IPS-20b (cell line): Measurements from ENCODE around the gene DTX2.
"Not testable (repeated sequence)": the region's sequence is repeated elsewhere in the genome, so short reads cannot be mapped to it uniquely, and the experiment has no call there.

Experiments
- H3K27ac ChIP-seq: one replicate; pipeline ENCODE4 v1.5.1; 2013; ENCODE audit warnings: low read length
- H3K27me3 ChIP-seq: 2 replicates; pipeline ENCODE4 v1.6.1; 2013; ENCODE audit warnings: mild to moderate bottlenecking, low read length, inconsistent platforms; ENCODE audit not compliant: insufficient read depth
- H3K36me3 ChIP-seq: 2 replicates; pipeline ENCODE4 v1.6.1; 2013; ENCODE audit warnings: low read depth, mild to moderate bottlenecking, inconsistent platforms, low read length, moderate library complexity; ENCODE audit not compliant: insufficient read depth
- H3K4me1 ChIP-seq: 2 replicates; pipeline ENCODE4 v1.6.1; 2013; ENCODE audit warnings: mild to moderate bottlenecking, control low read depth, inconsistent platforms, low read length, moderate library complexity; ENCODE audit not compliant: insufficient read depth
- H3K4me3 ChIP-seq: 2 replicates; pipeline ENCODE4 v1.5.1; 2013; ENCODE audit warnings: mild to moderate bottlenecking, low read length, inconsistent platforms
- H3K9ac ChIP-seq: 2 replicates; pipeline ENCODE4 v1.6.1; 2013; ENCODE audit warnings: low read depth, mild to moderate bottlenecking, inconsistent platforms, low read length, moderate library complexity
- H3K9me3 ChIP-seq: 2 replicates; pipeline ENCODE4 v1.6.1; 2013; ENCODE audit warnings: mild to moderate bottlenecking, low read depth, low read length, inconsistent platforms; ENCODE audit not compliant: insufficient read depth

DTX2 gene

DNA sequence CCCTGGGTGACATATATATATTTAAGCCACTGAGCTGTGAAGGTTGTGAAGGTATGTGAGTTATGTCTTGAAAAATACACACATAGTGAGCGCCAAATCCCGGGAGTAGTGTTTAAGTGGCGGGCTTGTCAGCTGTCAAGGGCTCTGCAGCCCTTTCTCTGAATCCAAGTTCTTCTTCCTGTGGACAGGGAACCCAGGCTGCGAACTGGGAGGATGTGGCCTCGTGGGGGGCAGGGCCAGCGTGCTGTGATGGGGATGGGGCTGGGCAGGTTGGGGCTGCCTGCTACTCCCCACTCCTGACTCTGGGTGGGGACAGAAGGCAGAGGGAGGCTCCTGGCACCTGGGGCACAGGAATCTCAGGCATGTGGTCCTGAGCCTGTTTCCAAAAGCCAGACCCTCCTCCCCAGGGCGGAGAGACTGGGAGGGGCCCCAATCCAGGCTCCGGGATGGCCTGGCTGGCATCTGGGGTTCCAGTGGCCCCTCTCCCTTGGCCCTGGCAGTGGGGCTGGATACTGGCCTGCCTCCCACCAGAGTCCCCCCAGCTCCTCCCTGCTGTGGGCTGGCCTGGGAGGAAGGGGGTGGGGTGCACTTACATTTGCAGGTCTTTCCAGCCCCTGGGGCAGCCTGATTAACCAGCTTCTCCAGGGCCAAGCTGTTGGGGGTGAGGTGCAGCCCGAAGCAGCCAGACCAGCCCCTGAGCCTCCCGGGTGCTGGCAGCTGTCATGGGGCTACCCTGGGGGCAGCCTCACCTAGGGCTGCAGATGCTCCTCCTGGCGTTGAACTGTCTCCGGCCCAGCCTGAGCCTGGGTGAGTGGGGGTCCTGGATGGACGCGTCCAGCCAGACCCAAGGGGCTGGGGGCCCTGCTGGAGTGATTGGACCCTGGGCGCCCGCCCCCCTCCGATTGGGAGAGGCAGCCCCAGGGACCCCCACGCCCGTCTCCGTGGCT lies 48.7 kb downstream of the DTX2 start, which contains the start of gene UPK3B:
Gene UPK3B (plus strand): TSS at position 622 of the 947 bp plus-strand sequence. CDS start 101 bp downstream, at position 723.
- Histone ChIP-seq H3K4me1 (peaks cover 4% of the 10 kb centered on the region; the same call in 1 of the 2 replicates), H3K27ac (no peak within 1 kb of the TSS), H3K27me3 (no peaks in the 10 kb centered on the region), H3K9me3 (no peaks in the 10 kb centered on the region), H3K4me3 (no peak within 1 kb of the TSS; the same call in 1 of the 2 replicates), H3K9ac (no peak within 1 kb of the TSS), H3K36me3 (0 out of 2 replicates have a peak, but pooled peaks cover 5% of the 10 kb centered on the region)

DNA sequence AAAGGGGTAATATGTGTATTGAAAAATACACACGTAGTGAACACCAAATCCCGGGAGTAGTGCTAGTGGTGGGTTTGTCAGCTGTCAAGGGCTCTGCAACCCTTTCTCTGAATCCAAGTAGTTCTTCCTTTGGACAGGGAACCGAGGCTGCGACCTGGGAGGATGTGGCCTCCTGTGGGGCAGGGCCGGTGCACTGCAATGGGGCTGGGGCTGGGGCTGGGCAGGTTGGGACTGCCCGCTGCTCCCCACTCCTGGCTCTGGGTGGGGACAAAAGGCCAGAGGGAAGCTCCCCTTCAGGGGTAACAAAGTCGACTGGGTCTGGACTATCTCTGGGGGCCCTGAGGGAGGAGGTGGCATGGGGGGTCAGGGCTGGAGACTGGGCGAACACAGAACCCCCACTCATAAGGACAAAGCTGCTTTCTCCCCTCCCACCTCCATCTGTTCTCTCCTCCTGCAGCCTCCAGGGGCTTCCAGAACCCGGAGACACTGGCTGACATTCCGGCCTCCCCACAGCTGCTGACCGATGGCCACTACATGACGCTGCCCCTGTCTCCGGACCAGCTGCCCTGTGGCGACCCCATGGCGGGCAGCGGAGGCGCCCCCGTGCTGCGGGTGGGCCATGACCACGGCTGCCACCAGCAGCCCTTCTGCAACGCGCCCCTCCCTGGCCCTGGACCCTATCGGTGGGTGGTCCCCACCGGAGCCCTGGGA lies 49.8 kb downstream of the DTX2 start:
- not testable (repeated sequence) for H3K4me3 ChIP-seq, H3K27me3 ChIP-seq, H3K9ac ChIP-seq, H3K36me3 ChIP-seq, H3K9me3 ChIP-seq, H3K4me1 ChIP-seq, H3K27ac ChIP-seq

DNA sequence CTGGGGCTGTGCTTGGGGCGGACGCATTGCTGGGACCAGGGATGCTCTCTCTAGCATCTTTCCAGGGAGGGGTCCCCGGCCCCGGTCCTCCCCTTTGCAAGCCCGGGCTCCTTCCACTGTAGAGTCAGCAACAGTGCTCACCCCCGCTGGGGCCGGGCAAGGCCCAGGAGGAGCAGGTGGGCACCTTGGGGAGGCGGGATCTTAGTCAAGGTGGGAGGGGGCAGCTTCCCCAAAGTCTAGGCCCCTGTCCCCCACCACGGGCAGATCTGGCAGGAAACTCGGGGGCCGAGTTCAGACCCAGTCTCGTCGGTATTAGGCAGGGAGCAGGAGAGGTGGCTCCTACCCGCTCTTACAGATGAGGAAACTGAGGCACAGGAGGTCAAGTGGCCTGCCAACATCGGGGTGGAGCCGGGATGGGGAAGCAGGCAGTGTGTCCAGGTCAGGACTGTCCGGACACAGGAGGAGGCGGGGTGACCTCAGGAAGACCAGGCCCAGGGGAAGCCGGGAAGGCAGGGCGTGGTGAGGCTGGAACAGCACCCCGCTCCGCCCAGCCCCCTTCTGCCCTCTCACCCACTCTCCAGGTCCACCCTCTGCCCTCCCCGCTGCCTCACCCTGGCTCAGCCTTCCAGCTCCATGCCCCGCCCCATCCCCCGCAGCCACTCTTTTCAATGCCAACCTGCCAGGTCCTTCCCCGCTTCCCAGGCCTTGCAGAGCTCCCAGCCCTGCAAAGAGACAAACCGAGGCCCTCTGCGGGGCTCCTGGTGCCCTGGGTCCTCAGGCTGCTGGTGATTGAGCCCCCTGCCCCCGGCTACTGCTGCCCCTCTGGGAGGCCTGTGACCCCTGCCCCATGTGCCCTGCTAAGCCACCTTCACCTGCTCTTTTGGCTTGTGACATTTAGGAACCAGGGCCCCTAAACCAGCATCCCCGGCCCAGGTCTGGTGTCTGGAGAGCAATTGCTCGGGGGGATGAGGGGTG lies 50.7 kb downstream of the DTX2 start:
- H3K9ac ChIP-seq, H3K27ac ChIP-seq, H3K9me3 ChIP-seq, H3K4me1 ChIP-seq, H3K36me3 ChIP-seq, H3K4me3 ChIP-seq, H3K27me3 ChIP-seq: not testable (repeated sequence)

- no peak overlapping the region for H3K27ac ChIP-seq
- no peak overlapping the region for H3K4me3 ChIP-seq
- H3K36me3 ChIP-seq = no peaks in the 10 kb centered on the region
- peaks cover 4% of the 10 kb centered on the region; the same call in 1 of the 2 replicates for H3K4me1 ChIP-seq
- no peak overlapping the region for H3K9ac ChIP-seq
- no peaks in the 10 kb centered on the region for H3K27me3 ChIP-seq
- no peaks in the 10 kb centered on the region for H3K9me3 ChIP-seq
Measured at GRCh38 chr7:76512941-76513816, 51.7 kb downstream of the DTX2 start.

DNA sequence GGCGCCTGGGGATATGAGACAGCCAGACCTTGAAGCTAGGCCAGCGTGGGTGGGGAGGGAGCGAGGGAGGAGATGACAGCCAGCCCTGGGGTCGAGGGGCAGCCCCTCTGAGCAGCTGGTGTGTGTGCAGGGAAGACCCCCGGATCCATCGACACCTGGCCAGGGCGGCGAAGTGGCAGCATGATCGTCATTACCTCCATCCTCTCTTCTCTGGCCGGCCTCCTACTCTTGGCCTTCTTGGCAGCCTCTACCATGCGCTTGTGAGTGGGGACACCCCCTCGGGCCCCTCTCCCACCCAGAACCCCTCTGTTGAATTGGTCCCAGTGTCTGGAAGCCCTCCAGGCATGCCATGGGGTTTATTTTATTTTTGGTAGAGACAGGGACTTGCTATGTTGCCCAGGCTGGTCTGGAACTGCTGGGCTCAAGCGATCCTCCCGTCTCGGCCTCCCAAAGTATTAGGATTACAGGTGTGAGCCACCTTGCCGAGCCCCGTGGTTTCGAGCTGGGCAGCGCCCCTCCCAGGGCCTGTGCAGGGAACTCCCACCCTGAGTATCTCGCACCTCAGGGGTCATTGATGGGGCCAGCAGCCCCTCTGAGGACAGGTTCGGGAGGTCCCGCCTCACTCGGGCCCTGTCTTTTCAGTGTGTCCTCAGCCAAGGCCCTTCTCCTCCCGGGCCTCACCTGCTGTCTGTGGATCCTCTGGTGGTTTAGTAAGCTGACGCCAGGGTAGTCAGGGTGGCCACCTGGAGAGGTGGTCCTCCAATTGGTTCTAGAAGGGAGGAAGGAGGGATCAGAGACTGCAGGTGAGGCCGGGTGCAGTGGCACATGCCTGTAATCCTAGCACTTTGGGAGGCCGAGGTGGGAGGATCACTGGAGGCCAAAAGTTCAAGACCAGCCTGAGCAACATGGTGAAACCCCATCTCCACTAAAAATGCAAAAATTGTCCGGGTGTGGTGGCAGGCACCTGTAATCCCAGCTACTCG lies 52.6 kb downstream of the DTX2 start:
- Histone ChIP-seq H3K4me1 (peaks cover 4% of the 10 kb centered on the region; the same call in 1 of the 2 replicates), H3K27me3 (no peaks in the 10 kb centered on the region), H3K27ac (no peak overlapping the region), H3K9ac (no peak overlapping the region), H3K36me3 (no peaks in the 10 kb centered on the region), H3K4me3 (no peak overlapping the region), H3K9me3 (no peaks in the 10 kb centered on the region)

GRCh38 chr7:76514926-76515771 lies 53.6 kb downstream of the DTX2 start:
- H3K36me3 ChIP-seq = no peaks in the 10 kb centered on the region

GRCh38 chr7:76515999-76516443 lies 54.5 kb downstream of the DTX2 start:
- no peak overlapping the region for H3K4me3 ChIP-seq
- no peaks in the 10 kb centered on the region for H3K36me3 ChIP-seq
- H3K27ac ChIP-seq = no peak overlapping the region
- H3K27me3 ChIP-seq = no peaks in the 10 kb centered on the region
- no peak overlapping the region for H3K9ac ChIP-seq
- no peaks in the 10 kb centered on the region for H3K9me3 ChIP-seq
- H3K4me1 ChIP-seq = no peaks in the 10 kb centered on the region

More at GRCh38 chr7:76514926-76515771, 53.6 kb downstream of the DTX2 start:
- no peak overlapping the region for H3K4me3 ChIP-seq
- H3K9me3 ChIP-seq = no peaks in the 10 kb centered on the region
- no peaks in the 10 kb centered on the region for H3K4me1 ChIP-seq
- no peak overlapping the region for H3K27ac ChIP-seq
- no peak overlapping the region for H3K9ac ChIP-seq
- no peaks in the 10 kb centered on the region for H3K27me3 ChIP-seq

DNA sequence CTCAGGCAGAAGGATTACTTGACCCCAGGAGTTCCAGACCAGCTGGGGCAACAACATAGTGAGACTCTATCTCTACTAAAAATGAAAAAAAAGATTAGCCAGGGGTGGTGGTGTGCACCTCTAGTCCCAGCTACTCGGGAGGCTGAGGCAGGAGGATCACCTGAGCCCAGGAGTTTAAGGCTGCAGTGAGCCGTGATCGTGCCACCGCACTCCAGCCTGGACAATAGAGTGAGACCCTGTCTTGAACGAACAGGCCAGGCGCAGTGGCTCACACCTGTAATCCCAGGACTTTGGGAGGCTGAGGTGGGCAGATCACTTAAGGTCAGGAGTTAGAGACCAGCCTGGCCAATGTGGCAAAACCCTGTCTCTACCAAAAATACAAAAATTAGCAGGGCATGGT lies 55.4 kb downstream of the DTX2 start:
- not testable (repeated sequence) for H3K36me3 ChIP-seq, H3K9ac ChIP-seq, H3K27ac ChIP-seq, H3K9me3 ChIP-seq, H3K4me1 ChIP-seq, H3K4me3 ChIP-seq, H3K27me3 ChIP-seq

- H3K27me3 ChIP-seq, H3K4me1 ChIP-seq, H3K27ac ChIP-seq, H3K9ac ChIP-seq, H3K4me3 ChIP-seq, H3K36me3 ChIP-seq, H3K9me3 ChIP-seq: not testable (repeated sequence)
Measured at GRCh38 chr7:76526183-76526582, 64.7 kb downstream of the DTX2 start.
